ENCODE measurements around the gene SLC11A2.

- TF ChIP-seq CTCF (conservative IDR thresholded peaks at IDR 0.05; ENCODE audit: low read depth in 2 of 2) (no peak), ETS1 (IDR thresholded peaks at IDR 0.05) (no peak), REST (IDR thresholded peaks at IDR 0.05; ENCODE audit: unreplicated experiment) (no peak), ZNF462 (CRISPR knock-in tag; IDR thresholded peaks at IDR 0.05) (no peak), EZH2phosphoT487 (IDR thresholded peaks at IDR 0.05; ENCODE audit: unreplicated experiment) (no peak), EZH2 (IDR thresholded peaks at IDR 0.05; ENCODE audit: low read depth, unreplicated experiment) (no peak), CREB1 (CRISPR knock-in tag; IDR thresholded peaks at IDR 0.05; ENCODE audit: low read depth) (no peak)
Measured at GRCh38 chr12:51009056-51009440, 17.1 kb downstream of the SLC11A2 start.

Data from GM23338 (cell line).